Effector CD8-positive, alpha-beta T cell (primary cell): ENCODE measurements around the gene IZUMO2.

ENCODE experiments used
- DNase-seq: peaks from one replicate; lab custom pipeline; 2025; lab: John Stamatoyannopoulos, UW
- total RNA-seq, 4 experiments: gene quantifications; one replicate each; lab custom pipeline; 2026; lab: John Stamatoyannopoulos, UW

The IZUMO2 gene
- total RNA-seq = 0 to 0.36 (median 0.06) reads per million in 4 experiments

GRCh38 chr19:50162988-50163387, at the start of gene IZUMO2:
Gene IZUMO2 (minus strand): TSS chr19:50163281. CDS start chr19:50163194, 87 bp downstream.
- no peak for DNase-seq

GRCh38 chr19:50210425-50210824, 47.3 kb upstream of the IZUMO2 start:
- no peak for DNase-seq

- DNase-seq = no peak
These were observed 46.0 kb upstream of the IZUMO2 start for GRCh38 chr19:50209131-50209530.

GRCh38 chr19:50207730-50208129, 44.6 kb upstream of the IZUMO2 start:
- no peak for DNase-seq

GRCh38 chr19:50206191-50206590, 43.1 kb upstream of the IZUMO2 start:
- no peak for DNase-seq

GRCh38 chr19:50205681-50206138, 42.6 kb upstream of the IZUMO2 start:
- DNase-seq = no peak

- DNase-seq = no peak
These were observed 42.0 kb upstream of the IZUMO2 start for GRCh38 chr19:50204811-50205675.

GRCh38 chr19:50204081-50204428, 41.0 kb upstream of the IZUMO2 start:
- no peak for DNase-seq

GRCh38 chr19:50203281-50204080, 40.4 kb upstream of the IZUMO2 start, which contains the start of gene MYH14:
Gene MYH14 (plus strand): TSS chr19:50203622. CDS start chr19:50210366, 6,744 bp downstream.
- DNase-seq = no peak

- DNase-seq = no peak
These were observed 39.8 kb upstream of the IZUMO2 start for GRCh38 chr19:50202962-50203280.

GRCh38 chr19:50202386-50202785, 39.3 kb upstream of the IZUMO2 start:
- no peak for DNase-seq

GRCh38 chr19:50199259-50199555, 36.1 kb upstream of the IZUMO2 start:
- DNase-seq = no peak

- DNase-seq = no peak
These were observed 35.6 kb upstream of the IZUMO2 start for GRCh38 chr19:50198431-50199258.

GRCh38 chr19:50197348-50197747, 34.3 kb upstream of the IZUMO2 start:
- no peak for DNase-seq

GRCh38 chr19:50196322-50196932, 33.3 kb upstream of the IZUMO2 start:
- no peak for DNase-seq

GRCh38 chr19:50195224-50195623, 32.1 kb upstream of the IZUMO2 start:
- no peak for DNase-seq

- no peak for DNase-seq
These were observed 29.6 kb upstream of the IZUMO2 start for GRCh38 chr19:50192463-50193211.

GRCh38 chr19:50191216-50191615, 28.1 kb upstream of the IZUMO2 start:
- DNase-seq = no peak

GRCh38 chr19:50190439-50190891, 27.4 kb upstream of the IZUMO2 start:
- no peak for DNase-seq

GRCh38 chr19:50189331-50189730, 26.2 kb upstream of the IZUMO2 start:
- DNase-seq = no peak

GRCh38 chr19:50187937-50188336, 24.9 kb upstream of the IZUMO2 start:
- DNase-seq = no peak
